Measurements from ENCODE around the gene ONECUT3.

- TF ChIP-seq EZH2 (IDR thresholded peaks at IDR 0.05; ENCODE audit: borderline replicate concordance, low read depth, low read length, severe bottlenecking) = no peak
- no peak for TF ChIP-seq POLR2A (IDR thresholded peaks at IDR 0.05; ENCODE audit: low read depth, low read length)
- no peak for TF ChIP-seq POLR2AphosphoS5 (IDR thresholded peaks at IDR 0.05; ENCODE audit: insufficient read depth, low read depth, low read length)
- no peak for TF ChIP-seq CTCF (IDR thresholded peaks at IDR 0.05; ENCODE audit: extremely low read depth in 1 of 2, insufficient read depth in 1 of 2, low read depth in 1 of 2, low read length in 2 of 2)
- TF ChIP-seq JUN (IDR thresholded peaks at IDR 0.05; ENCODE audit: borderline replicate concordance, insufficient read depth, insufficient read length, low read depth) = no peak
- TF ChIP-seq FOS (IDR thresholded peaks at IDR 0.05; ENCODE audit: borderline replicate concordance, insufficient read depth, low read length) = no peak
- no peak for TF ChIP-seq MAX (IDR thresholded peaks at IDR 0.05; ENCODE audit: insufficient read depth, insufficient read length)
- TF ChIP-seq MYC (IDR thresholded peaks at IDR 0.05; ENCODE audit: low read depth, low read length) = no peak
- no peak for TF ChIP-seq GATA2 (IDR thresholded peaks at IDR 0.05; ENCODE audit: insufficient read depth, insufficient read length, low read depth, low read length)
Measured at GRCh38 chr19:1742989-1743696, 10.2 kb upstream of the ONECUT3 start.
